ENCODE results near the gene RIOK2.
A peak's percentile ranks its signal among the peaks of the same experiment; 100 is the strongest.
"Not testable (repeated sequence)": the region's sequence is repeated elsewhere in the genome, so short reads cannot be mapped to it uniquely, and the experiment has no call there.

RIOK2 gene

DNA sequence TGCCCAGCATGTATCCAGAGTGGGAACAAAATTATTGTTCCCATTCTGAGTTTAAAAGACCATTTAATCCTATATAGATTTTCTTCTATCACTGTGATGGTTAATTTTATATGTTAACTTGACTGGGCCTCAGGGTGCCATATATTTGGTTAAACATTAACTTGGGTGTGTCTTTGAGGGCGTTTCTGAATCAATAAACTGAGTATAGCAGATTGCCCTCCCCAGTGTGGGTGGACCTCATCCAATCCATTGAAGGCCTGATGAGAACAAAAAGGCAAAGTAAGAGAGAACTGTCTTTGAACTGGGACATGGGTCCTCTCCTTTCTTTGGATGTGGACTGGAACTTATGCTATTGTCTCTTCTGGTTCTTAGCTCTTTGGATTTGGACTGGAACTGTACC, 17.3 kb downstream of the RIOK2 start:
- no peak for DNase-seq

DNA sequence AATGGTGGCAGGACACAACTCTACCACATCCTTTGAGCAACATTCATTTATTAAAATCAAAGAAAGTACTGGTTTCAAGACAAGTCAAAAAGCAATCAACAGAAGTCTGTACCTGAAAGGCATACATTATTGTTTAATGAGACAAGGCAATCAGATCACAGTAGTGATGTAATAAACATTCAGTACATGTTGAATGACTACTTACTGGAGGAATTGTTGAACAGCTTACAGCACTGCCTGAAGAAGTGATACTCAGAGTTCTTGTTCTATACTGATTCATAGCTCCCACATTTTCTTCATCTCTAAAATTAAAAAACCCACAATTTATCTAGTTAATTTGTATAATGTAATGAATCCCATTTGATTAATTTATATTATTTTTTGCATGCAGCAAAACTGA, 18.2 kb downstream of the RIOK2 start:
- DNase-seq: no peak

DNA sequence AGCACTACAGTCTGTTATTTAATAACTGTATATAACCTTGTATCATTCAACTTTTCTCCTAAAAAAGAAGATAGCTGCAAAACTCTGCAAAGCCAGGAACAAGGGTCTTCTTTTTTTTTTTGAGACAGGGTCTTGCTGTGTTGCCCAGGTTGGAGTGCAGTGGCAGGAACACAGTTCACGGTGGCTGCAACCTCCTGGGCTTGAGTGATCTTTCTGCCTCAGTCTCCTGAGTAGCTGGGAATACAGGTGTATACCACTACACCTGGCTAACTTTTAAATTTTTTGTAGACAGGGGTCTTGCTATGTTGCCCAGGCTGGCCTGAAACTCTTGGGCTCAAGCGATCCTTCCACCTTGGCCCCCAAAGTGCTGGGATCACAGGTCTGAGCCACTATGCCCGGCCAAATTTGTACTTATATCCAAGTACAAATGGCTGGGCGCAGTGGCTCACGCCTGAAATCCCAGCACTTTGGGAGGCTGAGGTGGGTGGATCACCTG, 19.2 kb downstream of the RIOK2 start:
- no peak for DNase-seq

DNA sequence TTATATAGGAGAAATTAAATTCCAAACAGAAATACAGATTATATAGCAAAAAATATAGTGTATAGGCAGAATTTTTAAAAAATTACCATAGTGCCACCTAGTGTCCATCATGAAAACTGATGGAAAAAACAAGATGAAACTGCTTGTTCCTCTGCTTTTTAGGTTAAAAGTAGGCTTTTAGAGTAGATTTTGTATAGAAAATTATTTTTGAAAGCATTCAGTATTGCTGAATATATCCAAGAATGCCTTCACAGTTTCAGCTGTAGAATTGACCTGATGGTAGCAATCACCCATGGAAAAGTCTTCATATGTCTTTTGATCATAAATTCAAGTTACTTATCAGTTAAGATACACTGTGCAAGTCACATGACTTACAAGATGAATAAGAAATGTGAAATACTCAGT, 19.7 kb downstream of the RIOK2 start:
- DNase-seq: peak; percentile 13

DNA sequence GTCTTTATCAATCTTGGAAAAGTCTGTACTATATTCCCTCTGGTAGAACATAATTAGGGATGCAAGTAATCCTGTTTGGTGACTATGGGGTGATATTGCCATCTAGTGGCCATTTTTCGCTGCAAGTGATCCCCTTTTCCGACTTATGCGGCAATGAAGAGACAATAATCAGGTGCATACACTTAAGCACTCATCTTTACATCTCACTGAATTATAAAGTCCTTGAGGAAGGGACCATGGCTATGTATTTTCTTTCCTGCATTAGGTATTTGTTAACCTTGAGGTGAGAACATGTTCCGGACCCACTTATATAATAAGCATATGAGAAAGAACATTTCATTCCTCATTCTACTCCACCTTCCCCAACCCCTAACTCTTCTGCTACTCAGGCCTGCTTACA, 21.0 kb downstream of the RIOK2 start:
- DNase-seq: peak; percentile 59

DNA sequence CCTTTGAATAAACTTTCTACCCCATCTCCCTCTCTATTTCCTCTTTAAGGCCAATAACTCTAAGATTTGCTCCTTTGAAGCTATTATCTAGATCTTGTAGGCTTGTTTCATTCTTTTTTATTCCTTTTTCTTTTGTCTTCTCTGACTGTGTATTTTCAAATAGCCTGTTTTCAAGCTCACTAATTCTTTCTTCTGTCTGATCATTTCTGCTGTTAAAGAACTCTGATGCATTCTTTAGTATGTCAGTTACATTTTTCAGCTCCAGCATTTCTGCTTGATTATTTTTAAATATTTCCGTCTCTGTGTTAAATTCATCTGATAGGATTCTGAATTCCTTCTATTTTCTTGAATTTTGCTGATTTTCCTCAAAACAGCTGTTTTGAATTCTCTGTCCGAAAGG, 25.4 kb downstream of the RIOK2 start:
- no peak for DNase-seq

DNA sequence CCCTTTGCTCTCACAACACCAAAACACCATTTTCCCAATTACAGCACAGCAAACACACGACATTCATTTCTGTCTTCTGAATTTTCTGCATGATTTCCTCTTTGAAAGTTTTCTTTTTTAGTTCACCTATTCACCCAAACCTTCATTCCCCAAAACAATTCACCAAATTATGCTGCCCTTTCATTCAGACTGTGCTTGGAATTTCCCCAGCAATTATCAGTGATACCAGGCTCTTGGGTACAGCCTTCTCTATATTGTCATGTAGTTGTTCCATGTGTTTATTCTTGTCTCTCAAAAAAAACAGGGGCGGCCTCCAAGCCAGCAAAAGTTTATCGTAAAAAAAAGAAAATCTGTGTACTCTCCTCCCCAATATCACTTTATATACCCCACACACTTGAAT, 31.7 kb downstream of the RIOK2 start:
- DNase-seq: no peak

DNA sequence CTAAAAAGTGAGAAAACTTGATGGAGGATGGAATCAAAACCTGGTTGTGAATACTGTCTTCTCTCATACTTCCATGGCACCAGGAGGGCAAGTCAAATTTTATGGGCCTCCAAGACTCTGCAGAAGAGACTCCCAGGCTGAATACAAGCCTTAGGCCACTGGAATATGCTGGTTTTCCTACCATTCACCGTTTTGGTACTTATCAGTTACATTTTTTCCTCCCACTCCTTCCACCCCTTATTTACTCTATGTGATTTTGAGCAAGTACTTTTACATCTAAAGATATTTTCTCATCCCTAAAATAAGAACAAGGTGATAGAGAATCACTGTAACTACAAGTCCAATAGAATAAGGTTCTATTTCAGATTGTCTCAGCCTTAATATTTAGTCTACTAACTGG, 32.6 kb downstream of the RIOK2 start:
- DNase-seq: no peak

DNA sequence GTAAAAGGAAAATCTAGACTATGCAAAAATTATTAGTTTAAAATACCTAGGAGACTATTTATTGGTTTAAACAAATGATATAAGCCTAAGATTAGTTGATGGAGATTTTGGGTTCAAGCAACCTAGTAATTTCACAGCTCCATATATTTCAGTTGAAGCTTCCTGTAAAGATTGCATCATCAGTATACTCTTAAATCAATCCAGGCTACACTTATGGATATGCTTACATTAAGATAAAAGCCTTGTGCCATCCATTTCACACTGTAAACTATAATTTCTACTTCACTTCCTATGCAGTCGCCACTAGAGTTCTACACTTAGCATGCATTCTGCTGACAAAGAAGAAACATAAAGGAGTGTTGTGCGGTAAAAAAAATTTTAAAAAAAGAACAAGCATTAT, 33.3 kb downstream of the RIOK2 start:
- DNase-seq: no peak

DNA sequence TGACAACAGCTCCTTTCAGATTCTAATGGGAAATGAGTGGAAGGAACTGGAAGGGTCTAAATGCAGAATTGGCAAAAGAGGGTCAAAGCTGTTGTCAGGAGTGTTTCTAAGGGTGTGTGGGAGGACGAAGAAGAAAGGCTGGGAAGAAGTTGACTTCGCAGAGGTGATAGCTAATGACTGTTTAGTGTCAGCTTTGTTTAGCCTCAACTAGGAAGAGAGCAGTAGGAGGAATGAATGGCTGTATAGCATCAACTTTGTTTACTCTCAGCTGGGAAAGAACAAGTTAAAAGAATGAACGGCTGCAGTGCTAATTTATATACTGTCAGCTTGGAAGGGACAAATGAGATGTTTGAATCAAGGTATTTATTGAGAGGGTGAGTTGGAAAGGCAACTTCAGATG, 34.8 kb downstream of the RIOK2 start:
- DNase-seq: no peak

DNA sequence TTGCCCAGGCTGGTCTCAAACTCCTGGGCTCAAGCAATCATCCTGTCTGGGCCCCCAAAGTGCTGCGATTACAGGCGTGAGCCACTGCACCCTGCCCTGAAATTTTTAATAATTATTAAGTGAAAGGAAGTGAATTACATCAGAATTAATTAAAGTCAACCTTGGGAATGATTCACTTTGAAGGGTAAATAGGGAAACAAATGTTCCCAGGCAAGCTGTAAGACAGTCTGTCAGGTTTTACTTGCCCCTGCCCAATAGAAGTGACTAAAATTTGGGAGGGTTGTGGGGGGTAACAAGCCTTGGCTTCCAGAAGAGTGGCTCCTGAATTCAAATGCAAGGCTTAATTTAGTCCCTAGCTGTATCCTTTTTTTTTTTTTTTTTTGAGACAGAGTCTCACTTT, 39.3 kb downstream of the RIOK2 start:
- no peak for DNase-seq

DNA sequence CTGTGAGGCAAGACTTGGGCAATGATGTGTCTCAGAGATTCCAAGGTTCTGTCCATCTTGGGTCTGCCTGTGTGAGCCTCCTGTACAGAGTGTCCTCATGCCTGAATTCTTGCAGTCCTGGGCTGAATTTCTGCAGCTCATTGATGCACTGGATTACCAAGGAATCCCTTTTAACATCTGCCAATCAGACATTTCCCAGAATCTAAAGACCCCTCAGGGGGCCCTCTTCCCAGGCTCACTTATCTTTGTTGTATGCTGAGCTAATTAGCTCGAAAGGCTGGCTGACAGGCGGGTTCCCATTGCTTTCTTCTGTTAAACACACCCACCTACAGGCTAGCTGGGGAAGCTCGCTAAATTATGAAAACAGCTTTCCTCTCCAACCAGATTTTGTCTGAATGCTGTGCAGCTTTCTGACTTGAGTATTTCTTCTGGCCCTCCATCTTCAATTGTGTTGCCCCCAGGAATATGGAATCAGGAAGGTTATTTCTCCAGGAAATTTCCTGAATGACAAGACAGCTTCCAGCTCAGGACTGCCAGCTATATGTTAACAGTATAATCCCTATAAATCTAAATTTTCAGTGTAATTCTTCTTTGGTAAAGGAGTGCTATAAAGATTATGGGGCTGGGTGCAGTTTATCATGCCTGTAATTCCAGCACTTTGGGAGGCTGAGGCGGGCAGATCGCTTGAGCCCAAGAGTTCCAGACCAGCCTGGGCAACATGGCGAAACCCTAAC, 40.4 kb downstream of the RIOK2 start, which contains the start of gene LIX1:
Gene LIX1 (minus strand): TSS at position 91 of the 734 bp plus-strand sequence. CDS start 35 bp downstream, at position 56.
- peak; percentile 51 for DNase-seq

DNA sequence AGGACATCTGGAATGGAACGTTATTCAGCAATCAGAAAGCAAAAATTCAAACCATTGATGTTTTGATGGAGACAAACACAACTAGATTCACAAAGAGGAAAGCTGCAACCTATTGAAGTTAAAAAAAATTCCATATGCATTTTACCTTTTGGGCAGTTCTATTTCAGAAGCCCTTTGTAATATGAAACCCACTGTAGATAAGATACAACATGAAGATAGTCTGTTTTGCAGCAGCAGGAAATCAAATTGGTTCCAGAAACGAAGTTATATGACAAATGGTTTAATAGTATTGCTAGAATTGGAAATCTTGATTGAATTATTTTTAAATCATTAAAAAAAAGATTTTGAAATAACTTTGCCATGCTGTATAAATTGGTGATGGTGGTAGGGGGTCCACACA, 41.5 kb downstream of the RIOK2 start:
- DNase-seq: no peak

DNA sequence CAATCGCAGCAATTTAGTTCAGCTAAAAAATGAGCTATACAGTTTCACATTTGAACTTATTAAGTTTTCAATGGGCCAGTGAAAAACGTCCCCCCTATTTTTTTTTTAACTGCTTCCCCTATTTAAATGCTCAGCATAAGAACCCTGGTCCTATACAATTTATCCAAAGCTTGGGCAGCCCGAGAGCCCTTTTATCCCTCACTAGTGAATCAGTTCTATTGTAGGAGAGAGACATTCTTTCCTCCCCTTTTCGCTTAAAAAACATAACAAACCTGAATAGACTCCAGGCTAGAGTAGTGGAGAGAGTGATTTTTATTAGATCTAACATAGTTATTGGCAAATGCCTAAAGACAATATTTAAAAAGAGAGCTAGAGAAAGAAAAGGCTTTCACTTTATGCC, 42.0 kb downstream of the RIOK2 start:
- no peak for DNase-seq

DNA sequence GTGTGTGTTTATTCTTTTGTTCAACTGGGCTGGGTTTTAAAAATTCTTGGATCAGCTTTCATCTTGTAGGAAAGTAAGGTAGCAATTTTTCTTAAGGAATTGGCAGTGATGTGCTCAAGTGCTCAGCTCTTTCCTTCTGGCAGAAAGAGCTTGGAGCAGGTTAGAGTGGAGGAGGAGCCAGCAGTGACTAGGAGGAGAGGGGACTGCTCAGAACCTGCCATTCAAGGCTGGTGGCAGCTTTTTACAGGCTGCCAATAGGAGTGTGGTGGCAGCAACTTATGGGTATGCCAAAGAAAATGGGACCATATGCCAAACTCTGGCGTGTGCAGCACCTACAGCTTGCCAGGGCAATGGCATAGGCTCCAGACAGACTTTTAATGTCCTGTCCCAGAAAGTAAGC, 42.8 kb downstream of the RIOK2 start:
- DNase-seq: not testable (repeated sequence)

DNA sequence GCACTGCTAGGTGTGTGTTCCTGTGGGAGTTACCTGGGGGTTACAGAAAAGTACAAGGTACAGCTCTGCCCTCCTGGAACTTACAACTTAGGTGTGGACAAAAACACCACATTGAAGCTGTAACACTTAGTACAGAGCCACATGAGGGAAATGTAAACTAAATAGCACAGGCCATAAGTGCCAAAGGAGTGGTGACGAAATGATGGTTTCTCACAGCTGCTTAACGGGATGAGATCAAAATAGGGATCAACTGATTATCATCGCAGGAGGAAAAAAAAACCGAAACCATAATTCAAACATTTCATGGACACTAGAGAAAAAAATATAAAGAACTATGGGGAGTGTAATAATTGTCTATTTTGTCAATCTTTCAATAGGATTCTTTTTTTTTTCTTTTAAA, 46.6 kb downstream of the RIOK2 start:
- no peak for DNase-seq

DNA sequence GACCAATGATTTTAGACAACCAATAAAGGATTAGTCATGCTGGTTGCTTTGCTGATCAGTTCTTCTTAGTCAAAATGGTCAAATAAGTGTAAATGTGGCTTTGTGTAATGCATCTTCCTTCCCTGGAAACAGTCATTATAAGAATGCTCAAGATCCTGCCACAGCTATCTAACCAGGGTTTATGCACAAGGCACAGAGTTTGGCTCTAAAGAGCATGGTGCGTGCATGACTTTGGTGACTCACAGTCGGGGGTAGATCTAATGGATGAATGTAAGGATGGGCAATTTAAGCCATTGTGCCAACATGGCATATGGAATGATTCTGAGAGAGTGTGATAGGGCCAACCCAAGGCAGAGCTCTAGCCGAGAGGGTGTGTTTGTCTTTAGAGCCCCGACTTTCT, 47.2 kb downstream of the RIOK2 start:
- DNase-seq: no peak

DNA sequence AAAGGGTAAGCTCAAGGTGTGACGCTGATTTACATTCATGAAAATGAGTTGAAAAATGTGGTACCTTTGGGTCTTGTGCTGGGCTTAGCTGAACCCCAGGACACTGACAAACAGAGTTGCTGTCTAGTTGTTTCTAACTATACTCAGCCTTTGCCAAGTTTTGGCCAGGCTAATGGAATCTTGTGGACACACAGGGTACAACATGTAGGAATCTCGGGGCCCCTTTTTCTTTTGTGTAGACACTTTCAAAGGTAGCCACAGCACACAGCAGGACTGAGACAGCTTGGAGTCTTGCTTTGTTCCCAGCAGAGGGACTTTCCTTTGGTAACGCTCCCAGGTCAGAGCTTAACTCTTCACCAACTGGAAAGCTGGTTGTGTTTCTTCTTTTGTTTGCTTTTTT, 48.4 kb downstream of the RIOK2 start:
- no peak for DNase-seq

DNA sequence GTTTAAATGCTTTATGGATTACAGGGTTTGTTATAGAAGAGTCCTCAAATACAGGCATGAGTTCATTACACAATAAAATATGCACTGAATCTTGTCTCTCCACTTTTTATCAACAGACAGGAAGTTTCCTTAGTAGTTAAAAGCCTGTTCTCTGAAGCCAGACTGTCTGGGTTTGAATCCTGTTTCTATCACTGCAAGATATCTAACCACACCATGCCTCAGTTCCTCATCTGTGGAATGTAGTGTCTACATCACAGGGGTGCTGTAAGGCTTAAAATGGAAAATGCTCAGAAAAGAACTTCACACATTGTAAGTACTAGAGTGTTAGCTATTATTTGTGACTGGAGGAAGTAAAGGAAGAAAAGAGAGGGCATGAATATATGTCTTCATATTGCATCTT, 49.9 kb downstream of the RIOK2 start:
- peak; percentile 14 for DNase-seq

DNA sequence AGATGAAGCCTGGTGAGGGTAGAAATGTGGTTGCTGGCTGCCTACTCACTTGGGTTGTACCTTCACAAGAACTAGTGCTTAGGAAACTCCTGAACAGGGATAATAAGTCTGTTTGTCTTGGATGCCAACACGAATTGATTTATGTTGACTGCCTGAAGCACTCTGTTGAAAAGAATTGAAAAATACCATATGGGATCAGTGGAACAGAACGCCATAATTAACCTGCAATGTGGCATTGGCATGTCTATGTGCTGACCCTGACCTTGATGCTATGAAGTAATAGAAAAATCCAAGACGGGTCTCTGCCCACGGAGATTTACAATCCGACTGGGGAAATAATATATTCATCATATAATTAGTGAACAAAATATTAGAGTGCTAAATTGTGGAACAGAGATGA, 51.1 kb downstream of the RIOK2 start:
- no peak for DNase-seq

DNA sequence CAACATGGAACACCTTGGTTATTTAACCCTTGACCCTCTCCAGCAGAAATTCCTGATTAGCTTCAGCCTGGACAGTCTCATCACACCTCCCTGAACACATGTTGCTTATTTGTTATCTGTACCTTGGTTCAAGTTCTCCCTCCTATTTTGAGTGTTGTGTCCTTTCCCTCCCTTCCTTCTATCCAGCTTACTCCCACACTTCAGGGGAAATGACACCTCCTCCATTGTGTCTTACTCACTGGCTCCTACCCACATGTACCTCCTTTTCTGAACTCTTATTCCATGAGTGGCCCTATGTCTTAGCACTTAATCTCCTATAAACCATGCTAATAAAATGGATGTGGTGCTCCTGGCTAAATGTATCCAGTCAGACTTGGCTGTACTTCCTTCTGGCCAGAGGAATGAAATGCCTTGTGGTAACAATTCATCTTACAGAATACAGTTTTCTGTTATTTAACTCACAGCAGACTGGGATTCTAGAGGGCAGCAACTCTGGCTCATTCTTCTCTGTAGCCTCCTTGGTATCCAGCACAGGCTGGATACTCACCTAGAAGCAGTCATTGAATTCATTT, 51.8 kb downstream of the RIOK2 start:
- peak; percentile 3 for DNase-seq

DNA sequence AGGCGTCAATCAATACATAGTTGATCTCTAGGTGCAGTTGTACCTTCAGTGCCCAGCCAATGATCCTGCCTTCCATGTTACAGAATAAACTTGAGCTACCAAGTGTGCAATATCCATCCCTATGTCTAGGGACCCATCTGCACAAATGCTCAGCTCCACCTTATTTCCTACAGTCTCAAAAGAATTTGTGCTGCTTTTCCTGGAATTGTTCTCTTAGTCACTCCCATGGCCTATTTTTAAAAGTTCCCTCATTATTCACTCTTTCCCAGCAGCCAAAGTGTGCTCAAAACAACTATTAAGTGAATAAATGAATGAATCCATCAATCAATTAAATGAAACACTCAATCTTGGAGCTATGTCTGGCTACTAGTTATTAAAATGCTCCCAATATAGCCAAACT, 55.3 kb downstream of the RIOK2 start:
- DNase-seq: no peak

DNA sequence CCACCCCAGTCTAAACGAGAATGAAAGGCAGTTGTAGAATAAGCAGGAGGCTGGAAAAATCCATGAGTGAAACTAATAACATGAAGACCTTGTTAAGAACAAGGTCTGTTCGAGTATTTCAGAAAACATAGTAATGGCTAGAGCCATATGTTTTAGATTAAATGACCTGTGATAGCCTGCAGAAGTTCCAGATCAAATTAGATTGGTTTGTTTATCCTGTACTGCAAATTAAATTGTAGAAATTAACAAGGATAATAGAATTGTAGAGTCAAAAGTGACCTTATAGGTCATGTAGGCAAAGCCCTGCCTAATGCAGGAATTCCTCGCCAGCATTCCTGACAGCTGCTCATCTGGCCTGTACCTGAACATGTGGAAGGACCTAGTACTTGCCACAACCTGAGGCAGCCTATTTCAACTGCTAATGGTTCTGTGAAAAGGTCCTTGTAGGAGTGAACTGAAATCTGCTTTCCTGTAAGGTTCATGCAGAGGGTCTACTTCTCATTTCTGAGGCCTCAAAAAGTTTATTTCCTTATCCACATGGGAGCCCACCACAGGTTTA, 57.8 kb downstream of the RIOK2 start:
- no peak for DNase-seq

DNA sequence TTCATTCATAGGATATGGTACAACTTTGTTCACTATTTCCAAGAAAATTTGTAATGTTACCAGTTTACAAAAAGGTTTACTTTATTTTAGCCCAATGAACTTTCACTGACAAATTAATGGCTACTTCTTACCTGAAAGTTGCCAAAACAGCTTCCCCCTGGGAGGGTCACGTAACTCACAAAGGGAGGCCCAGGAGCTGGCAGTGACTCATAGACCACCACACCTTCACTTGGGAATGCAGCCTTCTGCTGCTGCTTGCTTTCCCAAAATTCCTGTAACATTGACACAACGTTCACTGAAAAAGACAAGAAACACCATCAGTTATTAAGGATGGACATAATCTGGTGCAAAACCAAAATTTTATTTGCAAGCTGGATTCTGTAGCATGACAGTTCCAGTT, 58.7 kb downstream of the RIOK2 start:
- no peak for DNase-seq

DNA sequence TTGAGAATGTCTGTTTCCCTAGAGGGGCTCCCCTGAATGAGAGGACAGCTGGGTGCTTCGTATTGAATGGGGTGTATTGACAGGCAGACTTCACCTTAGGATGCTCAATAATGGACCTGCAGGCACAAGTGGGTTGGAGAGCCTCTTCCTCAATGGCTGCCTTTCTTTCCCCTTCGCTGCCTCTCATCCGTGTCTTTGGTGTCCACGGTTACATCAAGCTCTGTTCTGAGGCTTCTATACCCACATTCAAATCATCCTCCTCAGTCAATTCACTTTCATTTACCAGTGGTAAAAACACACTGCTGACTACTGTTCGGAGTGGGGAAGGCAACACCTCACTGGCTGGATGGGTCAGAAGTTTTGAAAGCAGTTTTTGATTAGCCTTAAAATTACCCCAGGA, 61.2 kb downstream of the RIOK2 start:
- DNase-seq: no peak
